K562 (cell line): ENCODE measurements around the gene OR52I1. TPM values are rescaled to one million over a fixed set of nuclear protein-coding genes. Genes with fewer than 3 reads are reported as not detected.
A peak's percentile ranks its signal among the peaks of the same experiment; 100 is the strongest.

Experiments
- AFF1 ChIP-seq, 2 experiments: fragments of 450-650 bp; IDR thresholded peaks; 2 replicates each; pipeline ENCODE4 v1.6.1; 2018; ENCODE audit warnings: mild to moderate bottlenecking in 2 of 2, low read depth in 1 of 2; ENCODE audit not compliant: partially characterized antibody in 2 of 2
- ATF6 ChIP-seq: sonication (generic); formaldehyde crosslinking; IDR thresholded peaks from 2 replicates; pipeline ENCODE4 v1.4.0; 2020; ENCODE audit warnings: mild to moderate bottlenecking, missing genetic modification reagents
- COPS2 ChIP-seq: fragments of 450-650 bp; conservative IDR thresholded peaks from 2 replicates; pipeline ENCODE4 v1.6.1; 2016; ENCODE audit warnings: mild to moderate bottlenecking, moderate library complexity
- GABPA ChIP-seq: fragments of 200-800 bp; sonication (Bioruptor generic); conservative IDR thresholded peaks from 2 replicates; pipeline ENCODE4 v1.6.1; 2016; ENCODE audit warnings: low read depth, missing genetic modification characterization, missing compliant biosample characterization
- HMG20B ChIP-seq: fragments of 250-450 bp; sonication (Bioruptor Pico); IDR thresholded peaks from 2 replicates; pipeline ENCODE4 v1.5.0; 2021; ENCODE audit warnings: mild to moderate bottlenecking
- KDM2B ChIP-seq: fragments of 250-450 bp; sonication (Bioruptor Pico); IDR thresholded peaks from 2 replicates; pipeline ENCODE4 v1.8.0; 2021; ENCODE audit warnings: mild to moderate bottlenecking, moderate library complexity
- MAFF ChIP-seq: IDR thresholded peaks from 2 replicates; pipeline ENCODE4 v1.6.1; 2012; ENCODE audit warnings: low read length, improper control_type of control experiment
- MAFK ChIP-seq: IDR thresholded peaks from 2 replicates; pipeline ENCODE4 v1.6.1; 2011; ENCODE audit warnings: low read length, improper control_type of control experiment
- NFIC ChIP-seq: fragments of 450-650 bp; IDR thresholded peaks from 2 replicates; pipeline ENCODE4 v1.6.1; 2017; ENCODE audit warnings: mild to moderate bottlenecking, inconsistent platforms
- POLR2B ChIP-seq: fragments of 450-650 bp; IDR thresholded peaks from 2 replicates; pipeline ENCODE4 v1.6.1; 2018; ENCODE audit warnings: low read depth; ENCODE audit not compliant: partially characterized antibody
- PYGO2 ChIP-seq: fragments of 450-650 bp; IDR thresholded peaks from 2 replicates; pipeline ENCODE4 v1.6.1; 2016; ENCODE audit warnings: mild to moderate bottlenecking, missing genetic modification characterization, moderate library complexity, missing compliant biosample characterization
- RERE ChIP-seq: sonication (generic); formaldehyde crosslinking; IDR thresholded peaks from 2 replicates; pipeline ENCODE4 v1.8.0; 2023; ENCODE audit warnings: missing genetic modification reagents, mild to moderate bottlenecking, borderline replicate concordance
- SAFB ChIP-seq: fragments of 200-400 bp; formaldehyde crosslinking; IDR thresholded peaks from 2 replicates; pipeline ENCODE4 v1.6.1; 2017; ENCODE audit warnings: low read depth, low read length, borderline replicate concordance
- SMARCA4 ChIP-seq: fragments of 450-650 bp; IDR thresholded peaks from 2 replicates; pipeline ENCODE4 v1.6.1; 2016
- ZNF133 ChIP-seq: fragments of 250-450 bp; sonication (Bioruptor Pico); IDR thresholded peaks from 2 replicates; pipeline ENCODE4 v1.4.0; 2020; ENCODE audit warnings: mild to moderate bottlenecking
- ZNF212 ChIP-seq: fragments of 450-650 bp; formaldehyde crosslinking; IDR thresholded peaks from 2 replicates; pipeline ENCODE4 v1.4.0; 2020; ENCODE audit warnings: mild to moderate bottlenecking
- ZNF668 ChIP-seq: fragments of 250-450 bp; sonication (Bioruptor Pico); IDR thresholded peaks from 2 replicates; pipeline ENCODE4 v1.8.0; 2022; ENCODE audit warnings: mild to moderate bottlenecking, inconsistent platforms
- polyA plus RNA-seq, 8 experiments: library from polyadenylated mRNA; depleted of rRNA in 4 of 8; stranded (reverse) in 5 of 8; unstranded in 3 of 8; fragments of >200 nt; fragmentation: Nextera tagmentation in 2 of 8; fragmentation: Illumina TruSeq in 1 of 8; extraction: Ambion mirVana in 2 of 8; extraction: Trizol in 1 of 8; gene quantifications; 2 replicates each; pipeline versions ENCODE4 v1.2.1 to v1.2.3, GENCODE V29; 2011 to 2014; ENCODE audit warnings: inconsistent platforms in 1 of 8, missing spikeins in 1 of 8
- total RNA-seq, 7 experiments: library from RNA; depleted of rRNA in 6 of 7; stranded (reverse); fragments of >200 nt in 6 of 7; fragmentation: Illumina TruSeq in 2 of 7; extraction: Trizol in 2 of 7; gene quantifications; 2 replicates each; pipeline versions ENCODE4 v1.2.1 to v1.2.3, GENCODE V29; 2011 to 2021; ENCODE audit warnings: low replicate concordance in 1 of 7

The OR52I1 gene
- total and polyA plus RNA-seq, 9 of the 15 experiments (the other 6 are each of a cell fraction or from before 2014, with no cell fraction given) = not detected

- TF ChIP-seq AFF1 (IDR thresholded peaks at IDR 0.05; ENCODE audit: low read depth in 1 of 2, partially characterized antibody in 2 of 2) (no peak), MAFK (peak; percentile 53), MAFF (peak; percentile 53), HMG20B (CRISPR knock-in tag) (no peak), RERE (CRISPR knock-in tag) (no peak), NFIC (no peak), ZNF212 (CRISPR knock-in tag) (no peak), KDM2B (no peak), COPS2 (no peak), PYGO2 (no peak), ATF6 (CRISPR knock-in tag) (no peak), POLR2B (no peak), GABPA (tag) (no peak), ZNF133 (CRISPR knock-in tag) (no peak), SMARCA4 (no peak), ZNF668 (CRISPR knock-in tag) (no peak), SAFB (no peak)
These were observed 15.2 kb upstream of the OR52I1 start (continued) for GRCh38 chr11:4578624-4579023.
